Activated CD8-positive, alpha-beta memory T cell treated with anti-CD3 and anti-CD28 coated beads for 48 hours (primary cell): ENCODE results near the gene TAS2R38.
"Not testable (repeated sequence)": the region's sequence is repeated elsewhere in the genome, so short reads cannot be mapped to it uniquely, and the experiment has no call there.

Experiments
- DNase-seq, 3 experiments: peaks; one replicate each; pipeline ENCODE4 v3.0.0-alpha.2; 2020; ENCODE audit warnings: low read depth in 2 of 3, low spot score in 2 of 3

Gene TAS2R38

DNA sequence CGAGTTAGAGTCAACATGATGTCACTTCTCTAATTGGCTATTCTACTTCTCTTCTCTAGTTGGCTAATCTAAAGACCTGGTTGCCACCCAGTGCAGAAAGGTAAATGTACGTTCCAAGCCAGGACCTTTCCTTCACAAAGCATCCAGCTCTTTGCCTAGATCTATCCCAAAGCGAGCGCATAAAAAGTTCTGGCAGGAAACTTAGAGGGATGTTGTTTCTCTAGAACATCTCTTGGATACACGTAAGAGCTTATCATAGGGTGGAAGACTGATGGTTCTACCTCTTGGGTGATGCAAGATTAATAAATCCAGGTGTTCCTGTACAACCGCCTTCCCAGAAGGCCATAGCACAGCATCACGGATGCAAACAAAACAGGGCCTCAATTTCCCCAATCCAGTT is at the start of gene TAS2R38:
Gene TAS2R38, minus strand, starts transcription at position 101 of the 400 bp plus-strand sequence. Its CDS starts 84 bp downstream, at position 17.
- DNase-seq = no peak

- DNase-seq = no peak
Measured at GRCh38 chr7:142018154-142018553, 44.6 kb upstream of the TAS2R38 start.

- DNase-seq = no peak
Measured at GRCh38 chr7:142017451-142017850, 43.9 kb upstream of the TAS2R38 start.

DNA sequence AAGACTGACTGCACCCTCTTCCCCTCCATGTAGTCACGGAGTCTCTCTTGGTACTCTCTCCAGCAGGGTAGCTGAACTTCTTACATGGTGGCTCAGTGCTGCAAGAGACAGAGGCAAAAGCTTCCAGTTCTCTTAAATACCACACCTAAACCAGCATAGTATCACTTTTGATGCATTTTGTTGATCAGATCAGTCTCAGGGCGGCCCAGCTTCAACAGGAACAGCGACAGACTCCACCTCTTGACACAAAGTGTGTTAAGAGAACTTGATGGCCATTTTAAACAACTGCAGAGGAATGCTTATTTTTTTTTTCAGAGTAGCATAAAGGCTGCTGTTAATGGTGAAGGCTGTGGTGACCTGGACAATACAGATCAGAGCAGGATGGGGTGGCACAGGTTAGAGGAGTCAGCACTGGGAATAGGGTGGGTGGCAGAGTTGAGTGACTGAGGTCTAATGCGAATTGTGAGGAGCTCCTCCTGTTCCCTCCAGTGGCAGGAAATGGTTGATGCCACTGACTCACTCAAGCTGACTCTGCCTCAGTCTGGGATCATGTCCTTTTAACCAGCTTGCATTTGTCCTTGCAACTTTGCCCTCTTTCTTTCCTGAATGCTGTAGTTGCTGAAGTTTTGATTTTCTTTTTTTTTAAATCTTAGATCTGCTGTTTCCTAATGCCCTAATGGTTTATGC is 39.4 kb upstream of the TAS2R38 start:
- no peak for DNase-seq

- no peak for DNase-seq
Measured at GRCh38 chr7:142010952-142011548, 37.5 kb upstream of the TAS2R38 start.

DNA sequence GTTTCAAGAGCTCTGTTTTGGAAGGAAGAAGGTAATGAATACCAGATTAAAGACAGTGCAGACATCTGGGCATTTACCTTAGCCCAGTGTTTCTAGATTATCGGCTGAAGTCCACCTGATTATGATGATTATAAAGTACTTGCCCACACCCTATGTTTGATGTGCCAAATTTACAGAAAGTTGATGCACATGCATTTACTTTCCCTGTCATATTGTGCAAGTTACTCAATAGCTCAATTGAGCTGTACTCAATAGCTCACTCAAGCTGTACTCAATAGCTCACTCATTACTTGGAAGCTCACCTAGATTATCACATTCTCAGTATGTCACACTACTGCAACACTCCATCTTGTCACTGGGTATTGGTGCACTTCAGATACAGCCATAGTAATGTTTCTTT is 35.6 kb upstream of the TAS2R38 start:
- no peak for DNase-seq

DNA sequence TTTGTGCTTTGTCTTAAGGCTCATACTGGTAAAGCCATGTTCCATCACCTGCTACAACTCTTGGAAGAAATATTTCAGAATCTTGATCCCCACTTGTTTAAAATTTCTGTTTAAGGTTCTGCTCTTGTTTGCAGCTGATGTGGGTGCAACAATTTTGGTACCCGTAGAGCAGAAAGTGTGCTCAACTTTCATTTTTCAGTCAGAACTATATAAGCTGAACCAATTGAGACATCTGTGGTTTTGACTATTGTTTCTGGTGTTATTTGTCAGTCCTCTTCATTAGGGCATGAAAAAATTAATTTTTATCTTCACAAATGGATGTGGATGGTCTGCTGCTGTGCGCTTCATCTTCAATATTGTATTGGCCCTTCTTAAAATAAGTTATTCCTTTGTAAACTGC is 33.0 kb upstream of the TAS2R38 start:
- DNase-seq = no peak

DNA sequence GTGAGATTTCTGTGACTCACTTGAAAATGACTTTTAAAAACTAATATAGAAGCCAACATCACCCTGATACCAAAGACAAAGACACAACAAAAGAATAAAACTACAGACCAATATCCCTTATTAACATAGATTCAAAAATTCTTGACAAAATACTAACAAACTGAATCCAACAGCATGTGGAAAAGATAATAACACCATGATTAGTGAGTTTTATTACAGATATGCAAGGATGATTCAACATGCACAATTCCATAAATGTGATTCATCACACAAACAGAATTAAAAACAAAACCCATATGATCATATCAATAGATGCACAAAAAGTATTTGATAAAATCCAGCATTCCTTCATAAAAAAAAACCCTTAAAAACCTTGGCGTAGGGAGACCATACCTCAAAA is 28.6 kb upstream of the TAS2R38 start:
- no peak for DNase-seq

GRCh38 chr7:142001163-142001874 is 27.7 kb upstream of the TAS2R38 start:
- DNase-seq = no peak

DNA sequence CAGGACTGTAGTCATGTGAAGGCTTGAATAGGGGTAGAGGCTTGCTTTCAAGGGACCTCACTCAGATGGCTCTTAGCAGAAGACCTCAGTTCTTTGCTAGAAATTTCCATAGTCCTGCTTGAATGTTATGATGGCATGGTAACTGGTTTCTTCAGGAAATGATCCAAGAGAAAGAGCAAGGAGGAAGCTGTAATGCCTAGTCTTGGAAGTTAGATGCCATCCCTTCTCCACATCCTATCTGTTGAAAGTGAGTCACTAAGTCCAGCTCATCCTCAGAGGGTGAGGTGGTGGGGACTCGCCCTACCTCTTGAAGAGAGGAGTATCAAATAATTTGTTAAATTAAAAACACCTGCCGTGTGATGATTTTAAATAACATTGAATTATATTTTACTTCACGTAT is 26.7 kb upstream of the TAS2R38 start:
- no peak for DNase-seq

GRCh38 chr7:141999058-141999623 is 25.6 kb upstream of the TAS2R38 start:
- DNase-seq = no peak

DNA sequence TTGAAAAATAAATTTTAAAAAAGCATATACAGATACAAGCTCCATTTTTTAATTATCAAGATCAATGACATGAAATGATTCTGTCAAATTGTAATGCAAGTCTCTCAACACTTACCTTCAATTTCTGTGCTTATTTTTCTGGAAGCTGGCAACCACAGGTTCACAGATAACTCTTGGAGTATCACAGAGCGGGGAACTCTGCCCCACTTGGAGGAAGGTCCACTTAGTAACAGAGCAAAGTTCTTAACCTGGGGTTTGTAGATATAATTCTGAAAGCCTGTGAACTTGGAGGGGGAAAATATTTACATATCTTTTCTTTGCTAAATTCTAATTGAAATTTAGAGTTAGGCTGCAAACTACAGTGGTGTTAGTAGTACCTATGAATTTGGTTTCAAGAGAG is 19.8 kb upstream of the TAS2R38 start:
- DNase-seq = no peak

- DNase-seq = no peak
Measured at GRCh38 chr7:141992688-141993087, 19.1 kb upstream of the TAS2R38 start.

- no peak for DNase-seq
Measured at GRCh38 chr7:141992156-141992555, 18.6 kb upstream of the TAS2R38 start.

GRCh38 chr7:141991140-141991539 is 17.6 kb upstream of the TAS2R38 start:
- no peak for DNase-seq

GRCh38 chr7:141990011-141990725 is 16.6 kb upstream of the TAS2R38 start:
- no peak for DNase-seq

- not testable (repeated sequence) for DNase-seq
Measured at GRCh38 chr7:141987803-141988202, 14.2 kb upstream of the TAS2R38 start.

GRCh38 chr7:141986923-141987322 is 13.3 kb upstream of the TAS2R38 start:
- no peak for DNase-seq

- DNase-seq = not testable (repeated sequence)
Measured at GRCh38 chr7:141985926-141986325, 12.4 kb upstream of the TAS2R38 start.

DNA sequence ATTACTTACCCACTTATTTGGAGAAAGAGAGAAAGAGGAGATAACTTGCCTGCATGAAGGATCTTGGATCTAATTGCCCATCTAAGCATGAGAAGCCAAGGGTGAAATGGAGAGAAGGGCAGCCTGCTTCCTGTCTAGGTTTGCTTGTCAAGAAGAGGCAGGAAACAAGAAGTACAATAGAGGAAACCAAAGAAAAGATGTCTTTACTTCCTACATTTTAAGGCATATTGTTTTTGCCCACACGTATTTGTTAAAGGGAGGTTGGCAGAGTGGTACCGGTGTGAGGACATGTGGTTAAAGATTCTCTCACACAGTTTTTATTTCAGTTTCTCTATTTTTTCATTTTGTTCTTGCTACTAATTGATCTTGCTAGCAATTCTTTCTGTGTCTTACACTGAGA is 6.0 kb upstream of the TAS2R38 start:
- DNase-seq = no peak

DNA sequence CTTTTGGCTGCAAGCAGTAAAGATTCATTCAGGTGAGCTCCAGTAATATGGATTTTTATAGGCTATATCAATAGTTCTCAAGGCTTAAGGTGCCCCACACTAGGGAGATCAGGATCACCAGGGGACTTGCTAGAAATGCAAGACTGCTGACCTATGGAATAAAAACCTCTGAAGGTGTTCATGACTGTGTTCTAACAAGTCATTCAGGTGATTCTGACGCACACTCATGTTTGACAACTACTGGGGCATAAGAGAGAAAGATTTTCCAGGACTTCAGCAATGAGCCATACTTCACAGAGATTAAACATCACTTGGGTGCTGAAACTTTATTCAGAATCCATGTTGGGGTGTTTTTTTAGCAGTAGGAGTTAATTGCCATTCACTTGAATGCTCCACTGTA is 4.8 kb upstream of the TAS2R38 start:
- no peak for DNase-seq
